Fibroblast of skin of right biceps (primary cell): ENCODE results near the gene DLD.
"Not testable (repeated sequence)": the region's sequence is repeated elsewhere in the genome, so short reads cannot be mapped to it uniquely, and the experiment has no call there.

Source experiments
- DNase-seq: peaks from one replicate; pipeline ENCODE4 v3.0.0-alpha.2; 2013

Gene DLD

DNA sequence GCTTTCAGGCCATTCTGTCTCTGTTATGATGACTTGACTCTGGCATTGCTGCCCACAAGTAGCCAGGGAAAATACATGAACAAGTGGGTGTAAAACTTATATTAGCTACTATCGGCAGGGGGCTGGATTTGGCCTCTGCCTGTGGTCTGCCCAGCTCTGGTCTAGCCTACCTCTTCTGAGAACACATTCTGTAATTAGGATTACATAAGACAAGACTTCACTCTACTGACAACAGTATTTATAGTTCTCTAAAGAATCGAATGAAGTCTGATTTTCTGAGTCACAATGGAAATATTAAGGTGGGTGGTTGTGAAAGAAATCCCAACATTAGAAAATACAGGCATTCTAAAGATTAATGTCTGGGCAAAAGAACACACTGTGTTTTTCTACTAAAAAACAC lies 55.5 kb downstream of the DLD start:
- DNase-seq: peak; percentile 59

DNA sequence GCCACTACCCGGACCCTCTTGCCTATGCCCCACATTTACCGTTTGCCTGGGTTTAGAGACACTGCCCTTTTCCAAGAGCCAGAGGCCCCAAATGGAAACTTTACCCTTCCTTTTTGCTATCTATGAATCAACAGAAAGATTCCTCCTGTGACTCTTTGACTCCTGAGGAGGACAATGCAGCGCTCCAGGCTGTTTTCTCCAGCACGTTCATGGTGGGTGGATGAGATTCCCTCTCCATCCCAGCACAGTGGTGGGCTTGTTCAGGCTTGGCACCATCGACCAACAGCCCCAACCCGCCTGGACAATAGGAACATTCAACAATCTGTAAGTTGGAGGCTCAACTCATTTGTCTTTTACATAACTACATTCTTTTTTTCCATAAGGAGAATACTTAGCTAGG lies 55.9 kb downstream of the DLD start:
- DNase-seq: no peak

DNA sequence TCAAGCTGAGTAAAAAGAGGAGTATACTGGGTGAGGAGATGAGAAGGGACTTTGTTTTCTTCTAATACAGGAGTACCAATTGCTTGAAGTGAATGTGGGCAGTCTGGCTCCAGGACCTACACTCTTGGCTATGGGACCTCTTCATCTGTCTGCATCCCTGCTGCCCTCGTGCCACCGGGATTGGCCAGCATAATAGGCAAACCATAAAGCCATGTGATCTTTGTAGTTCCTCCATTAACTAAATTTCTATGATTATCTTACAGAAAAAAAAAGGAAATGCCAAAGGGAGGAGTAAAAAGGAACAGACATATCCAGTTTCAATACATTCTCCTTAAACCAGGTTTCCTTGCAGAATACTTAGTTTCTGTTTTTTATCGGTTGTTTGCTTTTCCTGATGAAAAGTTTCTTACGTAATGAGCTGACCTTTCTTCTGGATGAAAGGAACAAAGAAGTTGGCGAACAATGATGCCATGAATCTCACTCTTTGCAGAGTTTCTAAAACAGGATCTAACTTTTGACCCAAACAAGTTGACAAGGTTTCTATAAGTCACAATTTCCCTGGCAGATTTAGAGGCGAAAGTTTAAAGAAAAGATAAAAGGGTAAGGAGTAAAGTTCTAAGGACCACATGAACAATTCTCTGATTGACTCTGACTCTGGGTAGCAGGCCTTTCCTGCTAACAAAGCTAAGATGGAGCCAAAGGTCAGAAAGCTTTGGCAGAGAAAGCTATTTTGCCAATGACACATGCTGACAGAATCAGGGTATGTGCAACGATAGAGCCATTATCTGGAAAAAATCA lies 57.9 kb downstream of the DLD start:
- peak; percentile 88 for DNase-seq

DNA sequence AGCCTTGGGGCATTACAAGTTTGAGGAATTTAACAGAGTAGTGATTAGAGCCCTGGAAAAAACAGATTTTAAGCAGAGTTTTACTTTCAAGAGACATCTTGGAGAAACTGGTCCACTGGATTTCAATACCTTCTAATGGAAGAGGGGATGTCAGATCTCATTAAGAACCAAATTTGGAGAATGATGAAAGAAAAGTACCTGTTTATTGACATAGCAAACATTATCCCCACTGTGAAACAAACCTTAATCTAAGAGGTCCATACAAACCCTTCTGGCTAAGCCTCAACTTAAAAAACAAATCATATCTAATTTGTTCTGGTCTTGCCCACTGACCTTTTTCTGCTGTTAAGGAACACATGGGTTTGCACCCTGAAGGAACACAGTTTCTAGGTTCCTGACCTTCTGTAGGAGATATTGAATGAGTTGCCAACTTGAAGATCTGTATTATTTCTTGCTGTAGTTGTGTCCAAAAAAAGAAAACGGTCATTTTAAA lies 58.5 kb downstream of the DLD start:
- no peak for DNase-seq

DNA sequence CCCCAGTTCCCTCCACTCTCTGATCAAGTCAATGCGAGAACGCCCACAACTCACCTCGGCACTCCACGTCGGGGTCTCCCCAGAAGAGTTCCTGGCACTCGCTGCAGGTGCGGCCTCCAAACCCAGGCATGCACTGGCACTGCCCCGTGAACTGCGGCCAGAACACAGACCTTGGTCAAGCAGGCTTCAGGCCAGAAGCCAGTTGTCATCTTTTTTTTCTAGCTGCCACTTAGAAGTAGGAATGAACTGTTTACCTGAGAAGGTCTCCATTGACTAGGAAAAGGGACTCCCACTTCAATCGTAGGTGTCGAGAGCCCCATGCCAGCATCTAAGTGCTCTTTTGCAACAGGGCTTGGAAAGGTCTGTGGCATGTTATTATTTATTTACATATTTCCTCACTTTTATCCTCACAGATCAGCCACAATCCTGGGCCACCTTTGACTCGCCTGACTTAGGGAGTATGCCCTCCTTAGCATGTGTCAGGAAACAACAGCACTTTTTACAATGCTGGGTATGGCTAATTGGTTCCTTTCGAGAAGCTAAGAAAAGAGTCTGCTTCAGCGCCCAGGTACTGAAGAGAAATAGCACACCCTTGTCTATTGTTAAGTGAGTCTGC lies 60.3 kb downstream of the DLD start:
- DNase-seq: no peak

DNA sequence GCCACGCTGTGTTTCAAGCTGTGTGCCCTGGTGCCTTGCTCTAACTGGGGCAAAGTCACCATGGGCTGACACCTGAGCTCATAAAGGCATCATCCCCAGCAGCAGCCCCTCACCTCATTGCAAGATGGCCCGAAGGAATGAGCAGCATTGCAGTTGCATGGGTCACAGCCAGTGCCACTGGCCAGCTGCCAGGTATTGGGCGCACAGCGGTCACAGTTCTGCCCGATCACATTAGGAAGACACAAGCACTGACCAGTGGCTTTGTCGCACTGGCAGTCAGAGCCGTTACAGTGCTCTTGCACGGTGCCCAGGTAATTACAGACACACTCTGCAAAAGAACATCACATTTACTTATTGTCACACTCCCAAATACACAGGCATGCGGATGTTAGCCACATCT lies 60.9 kb downstream of the DLD start:
- DNase-seq: no peak

DNA sequence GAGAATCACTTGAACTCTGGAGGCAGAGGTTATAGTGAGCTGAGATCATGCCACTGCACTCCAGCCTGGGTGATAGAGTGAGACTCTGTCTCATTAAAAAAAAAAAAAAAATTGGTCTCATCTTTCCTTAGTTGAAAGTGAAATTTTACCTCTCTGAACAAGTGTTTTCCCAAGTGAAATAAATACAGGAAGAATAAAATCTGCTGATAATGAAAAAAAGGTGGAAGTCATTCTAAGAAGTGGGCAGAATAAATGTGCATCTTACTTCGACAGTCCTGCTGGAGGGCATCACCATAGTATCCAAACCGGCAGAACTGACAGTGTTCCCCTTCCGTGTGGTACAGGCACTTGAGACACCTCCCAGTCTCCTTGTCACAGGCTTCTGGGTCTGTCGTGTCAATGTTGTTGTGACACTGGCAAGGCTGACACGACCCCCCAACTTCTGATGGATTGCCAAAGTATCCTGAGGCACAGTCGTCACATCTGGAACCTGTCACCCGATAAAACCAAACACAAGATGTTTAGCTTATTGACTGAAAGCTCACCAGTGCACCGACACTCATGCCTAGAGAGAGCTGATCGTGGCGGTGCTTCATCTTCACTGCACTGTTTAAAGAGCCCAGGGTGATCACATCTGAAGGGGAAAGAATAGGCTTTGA lies 62.4 kb downstream of the DLD start:
- DNase-seq: no peak

DNA sequence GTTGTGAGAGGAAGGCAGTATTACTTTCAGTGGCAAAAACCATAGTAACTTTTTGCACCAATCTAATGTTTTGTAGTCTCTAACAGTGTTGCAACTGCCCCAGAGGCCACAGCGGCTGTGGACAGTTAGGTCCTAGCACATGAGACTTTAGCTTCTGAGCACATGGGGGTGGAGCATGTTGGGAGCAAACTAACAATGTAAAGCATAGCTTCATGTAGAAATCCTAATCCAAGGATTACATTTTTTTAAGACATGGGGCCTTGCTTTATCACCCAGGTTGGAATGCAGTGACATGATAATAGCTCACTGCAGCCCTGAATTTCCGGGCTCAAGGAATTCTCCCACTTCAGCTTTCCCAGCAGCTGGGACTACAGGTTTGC lies 62.9 kb downstream of the DLD start:
- DNase-seq: peak; percentile 38

DNA sequence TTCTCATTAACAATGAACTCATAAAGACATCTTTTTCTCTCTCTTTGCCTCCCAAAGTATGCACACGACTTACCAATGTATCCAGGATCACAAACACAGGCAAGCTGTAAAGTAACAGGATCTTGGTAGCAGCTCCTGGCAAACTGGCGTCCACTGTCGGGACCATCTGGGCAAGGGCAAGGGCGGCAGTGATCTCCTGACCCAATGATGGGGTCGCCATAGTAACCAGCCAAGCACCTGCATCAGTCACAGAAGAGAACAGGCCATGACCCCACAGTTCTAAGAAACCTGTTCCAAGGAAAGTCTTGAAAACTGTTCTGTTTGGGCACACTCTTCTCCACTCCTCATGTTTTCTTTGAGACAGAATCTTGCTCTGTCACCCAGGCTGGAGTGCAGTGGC lies 64.4 kb downstream of the DLD start:
- DNase-seq: no peak

DNA sequence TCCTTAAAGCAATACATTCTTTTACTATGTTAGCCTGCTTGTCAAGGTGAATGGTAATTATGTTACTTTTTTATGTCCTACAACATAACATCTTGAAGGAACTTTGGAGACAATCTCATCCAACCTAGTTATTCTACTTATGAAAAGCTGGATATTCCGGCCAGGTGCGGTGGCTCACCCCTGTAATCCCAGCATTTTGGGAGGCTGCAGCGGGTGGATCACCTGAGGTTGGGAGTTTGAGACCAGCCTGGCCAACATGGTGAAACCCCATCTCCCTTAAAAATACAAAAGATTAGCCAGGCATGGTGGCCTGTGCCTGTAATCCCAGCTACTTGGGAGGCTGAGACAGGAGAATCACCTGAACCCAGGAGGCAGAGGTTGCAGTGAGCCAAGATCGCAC lies 66.0 kb downstream of the DLD start:
- not testable (repeated sequence) for DNase-seq

DNA sequence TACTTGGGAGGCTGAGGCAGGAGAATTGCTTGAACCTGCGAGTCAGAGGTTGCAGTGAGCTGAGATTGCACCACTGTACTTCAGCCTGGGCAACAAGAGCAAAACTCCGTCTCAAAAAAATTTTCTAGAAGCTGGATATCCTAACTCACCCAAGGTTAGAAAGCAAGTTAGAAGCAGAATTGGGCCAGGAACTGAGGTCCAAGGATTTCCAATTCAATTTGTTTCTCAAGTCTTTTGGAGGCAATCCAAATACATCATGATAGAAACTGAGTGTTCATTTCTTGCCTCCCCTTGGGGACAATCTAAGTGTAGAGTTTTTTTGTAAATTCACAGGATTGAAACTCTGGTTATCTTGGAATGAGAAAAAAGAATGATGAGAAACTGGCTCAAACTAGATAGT lies 66.5 kb downstream of the DLD start:
- no peak for DNase-seq

DNA sequence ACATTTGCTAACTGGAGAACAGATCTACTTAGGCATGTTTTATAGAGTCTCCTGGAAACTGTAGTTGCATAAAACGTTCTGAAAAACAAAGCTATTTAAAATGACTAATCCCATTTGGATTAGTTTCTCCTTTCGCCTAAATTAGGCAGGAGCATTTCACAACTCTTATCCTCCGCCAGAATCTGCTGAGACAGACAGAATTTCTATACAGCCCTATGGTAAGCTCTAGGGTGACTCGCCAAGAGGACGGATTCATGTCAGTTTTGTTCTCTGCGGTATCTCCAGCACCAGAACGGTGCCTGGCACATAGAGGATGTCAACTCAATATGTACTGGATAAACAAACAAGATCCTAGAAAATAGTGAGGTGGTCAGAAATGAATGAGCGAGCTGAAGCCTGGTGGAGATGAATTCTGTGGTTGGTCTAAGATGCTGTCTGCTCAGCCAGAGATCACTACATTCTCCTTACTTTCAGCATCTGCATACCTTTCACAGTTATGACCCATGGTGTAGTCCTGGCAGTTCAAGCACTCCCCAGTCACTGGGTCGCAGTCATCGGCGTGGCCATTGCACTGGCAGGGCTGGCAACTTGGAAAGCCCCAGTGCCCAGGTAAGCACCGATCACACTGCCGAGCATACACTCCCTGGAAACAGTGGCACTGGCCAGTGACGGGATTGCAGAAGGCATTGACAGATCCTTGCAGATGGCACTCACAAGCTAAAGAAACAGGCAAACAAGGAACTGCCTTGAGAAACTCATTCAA lies 68.0 kb downstream of the DLD start:
- DNase-seq: peak; percentile 92

DNA sequence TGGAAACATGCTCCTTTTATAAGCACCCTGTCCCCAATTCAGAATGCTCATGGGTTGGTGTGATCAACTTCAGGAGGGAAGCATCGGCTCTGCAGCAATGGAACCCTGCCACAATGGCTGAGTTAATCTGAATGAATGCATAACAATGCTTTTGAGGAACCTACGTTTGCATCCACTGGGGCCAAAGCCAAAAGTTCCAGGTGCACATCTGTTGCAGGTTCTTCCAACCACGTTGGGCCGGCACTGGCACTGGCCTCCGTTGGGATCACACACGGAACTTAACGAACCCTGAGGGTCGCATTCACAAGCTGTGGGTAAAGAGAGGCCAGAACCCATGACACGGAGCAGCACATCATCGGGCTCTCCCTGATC lies 68.5 kb downstream of the DLD start:
- DNase-seq: no peak

DNA sequence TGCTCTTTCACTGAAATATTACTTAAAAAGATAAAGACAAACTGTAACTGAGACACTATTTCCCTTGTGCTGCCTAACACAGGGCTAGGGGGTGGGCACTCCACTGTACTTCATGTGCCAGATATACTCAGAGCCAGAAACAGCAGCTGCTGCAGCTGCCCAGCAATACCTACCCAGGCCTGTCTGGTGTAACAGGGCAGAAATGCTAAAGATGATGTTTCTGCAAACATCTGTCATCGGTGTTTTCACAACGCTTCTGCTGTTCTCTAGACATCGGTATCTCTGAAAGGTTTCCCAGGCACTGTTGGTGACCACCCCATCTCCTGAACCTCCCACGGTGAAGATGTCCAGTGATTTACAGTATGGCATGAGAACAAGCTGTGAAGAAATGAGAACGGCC lies 69.3 kb downstream of the DLD start:
- DNase-seq: no peak

DNA sequence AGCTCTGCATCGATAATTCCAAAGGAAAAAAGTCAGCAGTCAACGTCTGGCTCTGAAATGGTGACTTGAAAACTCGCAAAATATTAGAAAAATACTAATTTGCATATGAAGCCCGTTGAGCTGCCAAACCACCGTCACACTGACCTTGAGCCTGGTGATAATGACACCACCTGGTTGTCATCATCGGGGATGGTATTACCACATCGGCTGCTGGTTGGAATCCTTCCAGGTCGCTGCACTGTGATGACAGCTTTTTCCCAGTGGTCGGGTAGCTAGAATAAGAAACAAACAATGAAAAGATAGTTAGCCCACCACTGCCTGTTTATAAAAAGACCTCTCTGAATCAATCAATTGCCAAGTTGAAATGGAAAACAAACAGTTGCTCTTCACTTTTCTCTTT lies 70.4 kb downstream of the DLD start:
- DNase-seq: no peak

DNA sequence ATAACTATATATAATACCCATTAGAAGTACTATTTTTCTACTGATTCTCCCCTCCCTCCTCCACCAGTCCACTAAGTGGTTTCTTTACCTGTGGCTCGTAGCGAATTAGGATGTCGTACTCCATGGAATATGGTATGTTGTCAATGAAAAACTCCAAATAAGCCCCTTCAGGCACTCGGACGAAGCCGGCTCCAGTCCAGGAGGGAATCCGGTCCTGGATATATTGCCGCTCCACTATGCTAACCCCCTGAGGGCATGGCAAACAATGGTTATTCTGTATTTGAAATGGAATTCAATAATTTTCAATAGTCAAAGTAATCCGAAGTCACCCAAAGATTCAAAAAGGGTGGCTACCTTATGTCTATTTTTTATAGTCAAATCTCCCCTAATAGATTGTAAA lies 71.8 kb downstream of the DLD start:
- no peak for DNase-seq

DNA sequence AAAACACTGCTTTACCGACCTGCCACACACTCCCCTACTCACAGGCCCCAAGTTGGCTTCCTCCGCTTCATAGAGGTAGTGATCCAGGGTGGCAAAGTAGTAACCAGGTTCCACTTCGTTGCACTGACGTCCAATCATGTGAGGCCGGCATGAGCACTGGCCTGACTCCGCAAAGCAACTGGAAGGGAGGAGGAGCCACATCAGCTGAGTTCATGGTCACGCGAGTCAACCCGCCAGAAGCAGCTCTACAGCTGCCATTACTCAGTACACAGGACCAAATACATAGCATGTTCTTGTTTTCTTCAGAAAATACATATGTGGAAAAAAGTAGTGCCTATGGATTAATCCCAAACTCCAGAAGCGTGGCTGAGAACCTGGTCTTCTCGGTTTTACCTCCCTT lies 73.5 kb downstream of the DLD start:
- no peak for DNase-seq

DNA sequence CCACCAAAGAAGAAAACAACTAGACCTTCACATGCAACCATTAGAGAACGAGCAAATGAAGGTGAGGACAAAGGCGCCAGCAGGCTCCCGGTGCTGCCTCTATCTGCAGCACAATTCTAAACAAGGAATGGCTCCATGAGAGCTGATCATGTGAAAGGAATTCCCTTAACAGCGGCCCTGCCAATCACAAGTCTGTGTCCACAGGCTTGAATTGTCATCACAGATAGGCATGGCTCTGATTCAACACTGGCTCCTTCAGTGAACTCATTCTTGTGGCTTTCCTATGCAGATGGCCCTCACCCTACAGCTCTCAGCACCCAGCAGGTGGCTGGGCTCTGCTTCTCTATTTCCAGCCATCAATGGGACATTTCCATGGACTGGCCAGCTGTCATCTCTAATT lies 75.7 kb downstream of the DLD start:
- peak; percentile 87 for DNase-seq

DNA sequence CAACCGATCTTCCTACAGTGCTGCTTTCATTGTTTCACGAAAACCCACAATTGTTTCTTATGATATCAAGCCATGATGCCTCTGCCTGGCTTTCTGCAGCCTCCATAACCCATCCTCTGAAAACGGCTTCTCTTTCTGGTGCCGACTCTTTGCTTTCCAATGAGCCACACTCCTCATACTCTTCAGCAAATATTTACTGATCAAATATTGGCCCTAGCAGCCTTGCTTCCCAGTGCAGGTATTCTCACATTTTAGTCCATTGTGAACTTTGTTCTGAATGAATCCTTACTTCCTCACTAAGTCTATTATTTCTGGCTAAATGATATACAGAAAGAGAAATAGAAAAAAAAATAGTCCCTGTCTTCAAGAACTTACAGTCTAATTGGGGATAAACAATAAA lies 76.4 kb downstream of the DLD start:
- no peak for DNase-seq

DNA sequence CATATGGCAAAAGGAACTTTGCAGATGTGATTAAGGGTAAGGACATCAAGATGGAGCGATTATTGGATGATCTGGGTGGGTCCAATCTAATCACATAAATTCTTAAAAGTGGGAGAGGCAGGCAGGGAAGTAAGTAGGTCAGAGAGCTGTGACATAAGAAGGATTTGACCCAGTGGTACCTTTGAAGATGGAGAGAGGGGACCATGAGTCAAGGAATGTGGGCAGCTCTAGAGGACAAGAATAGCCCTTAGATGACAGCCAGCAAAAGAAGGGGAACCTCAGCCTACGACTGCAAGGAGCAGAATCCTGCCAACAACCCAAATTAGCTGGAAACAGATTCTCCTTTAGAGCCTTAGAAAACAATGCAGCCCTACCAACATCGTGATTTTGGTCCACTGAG lies 77.5 kb downstream of the DLD start:
- no peak for DNase-seq

DNA sequence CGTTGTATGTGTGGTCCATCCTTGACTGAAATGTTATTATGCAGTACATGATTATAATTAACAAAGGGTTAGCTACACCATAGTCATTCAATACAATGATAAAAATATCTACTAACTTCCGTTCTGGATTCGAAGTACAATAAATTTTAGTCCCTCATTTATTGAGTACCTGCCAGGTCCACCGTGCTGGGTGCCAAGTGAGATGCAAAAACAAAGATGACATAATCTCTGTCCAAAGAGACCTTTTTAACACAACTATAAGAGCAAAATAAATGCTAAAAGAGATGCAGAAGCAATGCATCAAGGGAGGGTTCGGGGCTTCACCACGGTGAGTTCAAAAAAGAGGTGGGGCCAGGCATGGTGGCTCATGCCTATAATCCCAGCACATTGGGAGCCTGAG lies 78.9 kb downstream of the DLD start:
- DNase-seq: no peak
